ENCODE measurements around the gene CDH13.

The CDH13 gene

GRCh38 chr16:82855471-82855870 lies 228.7 kb downstream of the CDH13 start:
- no peak for DNase-seq

DNA sequence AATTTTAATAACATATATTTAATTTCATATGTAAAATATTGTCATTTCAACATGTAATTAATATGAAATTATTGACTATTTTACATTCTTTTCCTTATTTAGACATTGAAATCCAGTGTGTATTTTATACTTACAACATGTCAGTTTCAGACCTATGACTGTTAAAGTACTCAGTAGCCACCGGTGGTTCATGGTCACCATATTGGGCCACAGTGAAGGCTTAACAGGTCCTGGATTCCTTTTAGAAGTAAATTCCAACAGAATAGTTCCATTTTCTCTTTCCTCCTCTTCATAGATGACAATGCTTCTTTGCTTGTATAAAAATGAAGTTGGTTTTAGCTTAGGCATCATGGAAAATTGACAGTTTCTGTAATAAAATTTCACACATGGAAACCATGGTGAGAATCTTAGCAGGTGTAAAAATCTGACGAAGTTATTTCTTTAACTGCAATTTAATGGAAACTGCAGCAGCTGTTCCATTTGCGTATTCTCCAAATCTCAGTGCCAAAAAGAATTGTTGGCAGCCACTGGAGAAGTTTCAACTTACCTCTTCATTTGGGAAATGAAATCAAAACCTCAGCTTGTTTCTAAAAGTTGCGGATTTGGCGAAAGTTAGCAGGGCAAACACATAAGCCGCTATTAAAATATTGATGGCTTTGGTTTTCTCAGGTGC lies 231.1 kb downstream of the CDH13 start:
- no peak for DNase-seq

DNA sequence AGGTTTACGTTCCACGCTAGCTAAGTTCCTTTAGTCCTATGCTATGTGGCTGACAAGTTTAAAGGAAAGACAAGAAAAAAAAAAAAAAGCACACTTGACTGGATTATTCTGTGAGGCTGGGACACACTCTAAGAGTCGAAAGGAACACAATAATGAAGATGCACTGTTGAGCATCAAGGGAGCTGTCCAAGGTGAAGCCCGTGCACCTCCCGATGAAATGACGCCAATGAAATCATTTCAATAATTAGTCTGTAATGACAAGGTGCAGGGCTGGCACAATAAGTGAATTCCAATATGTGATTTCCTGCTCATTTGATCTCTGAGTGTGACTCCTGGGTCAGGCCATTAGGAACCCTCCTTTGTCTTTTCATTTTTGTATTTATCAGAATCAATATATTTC lies 232.9 kb downstream of the CDH13 start:
- DNase-seq, result no peak

DNA sequence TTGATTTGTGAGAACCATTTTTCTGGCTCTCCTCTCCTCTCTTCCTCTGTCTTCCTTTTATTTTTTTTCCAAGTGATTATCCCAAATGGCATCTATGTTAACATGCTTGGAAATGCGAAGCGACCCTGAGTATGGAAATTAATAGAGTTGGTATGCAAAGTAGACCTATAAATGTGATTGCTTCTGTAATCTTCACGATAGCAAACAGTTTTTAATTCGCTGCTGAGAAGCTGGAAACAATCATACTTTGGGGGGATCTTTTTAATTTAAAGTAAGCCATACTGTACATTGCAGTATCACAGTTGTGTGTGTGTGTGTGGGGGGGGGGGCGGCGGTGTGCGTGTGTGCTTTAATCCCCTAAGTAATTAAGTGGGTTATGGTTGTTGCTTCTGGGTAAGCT lies 233.3 kb downstream of the CDH13 start:
- DNase-seq, result no peak

DNA sequence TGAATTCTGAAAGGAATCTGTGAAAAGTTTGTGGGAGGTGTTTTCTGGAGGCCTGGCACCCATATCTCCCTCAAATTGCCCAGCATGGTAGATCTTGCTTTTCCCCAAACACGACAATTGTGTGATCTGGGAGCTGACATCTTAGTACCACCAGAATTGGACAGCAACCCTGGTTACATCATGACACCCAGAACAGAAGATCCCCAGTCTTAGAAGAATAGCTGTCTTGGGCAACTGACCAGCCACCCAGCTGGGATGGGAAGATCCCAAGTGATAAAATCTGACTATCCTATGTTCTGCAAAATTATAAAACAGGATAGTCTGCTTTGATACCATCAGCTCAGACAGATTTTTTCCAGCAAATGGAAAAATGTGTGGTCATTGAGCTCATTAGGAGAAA lies 235.3 kb downstream of the CDH13 start:
- DNase-seq, result no peak

DNA sequence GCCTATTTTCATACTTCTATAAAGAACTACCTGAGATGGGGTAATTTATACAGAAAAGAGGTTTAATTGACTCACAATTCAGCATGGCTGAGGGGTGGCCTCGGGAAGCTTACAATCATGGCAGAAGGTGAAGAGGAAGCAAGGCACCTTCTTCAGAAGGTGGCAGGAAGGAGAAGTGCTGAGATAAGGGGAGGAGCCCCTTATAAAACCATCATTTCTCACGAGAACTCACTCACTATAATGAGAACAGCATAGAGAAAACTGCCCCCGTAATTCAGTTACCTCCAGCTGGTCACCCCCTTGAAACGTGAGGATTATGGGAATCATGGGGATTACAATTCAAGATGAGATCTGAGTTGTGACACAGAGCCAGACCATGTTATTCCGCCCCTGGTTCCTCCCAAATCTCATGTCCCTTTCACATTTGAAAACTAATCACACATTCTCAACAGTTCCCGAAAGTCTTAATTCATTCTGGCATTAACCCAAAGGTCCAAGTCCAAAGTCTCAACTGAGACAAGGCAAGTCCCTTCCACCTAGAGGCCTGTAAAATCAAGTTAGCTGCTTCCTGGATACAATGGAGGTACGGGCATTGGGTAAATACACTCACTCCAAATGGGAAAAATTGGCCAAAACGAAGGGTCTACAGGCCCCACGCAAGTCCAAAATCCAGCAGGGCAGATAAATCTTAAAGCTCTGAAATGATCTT lies 237.7 kb downstream of the CDH13 start:
- no peak for DNase-seq

DNA sequence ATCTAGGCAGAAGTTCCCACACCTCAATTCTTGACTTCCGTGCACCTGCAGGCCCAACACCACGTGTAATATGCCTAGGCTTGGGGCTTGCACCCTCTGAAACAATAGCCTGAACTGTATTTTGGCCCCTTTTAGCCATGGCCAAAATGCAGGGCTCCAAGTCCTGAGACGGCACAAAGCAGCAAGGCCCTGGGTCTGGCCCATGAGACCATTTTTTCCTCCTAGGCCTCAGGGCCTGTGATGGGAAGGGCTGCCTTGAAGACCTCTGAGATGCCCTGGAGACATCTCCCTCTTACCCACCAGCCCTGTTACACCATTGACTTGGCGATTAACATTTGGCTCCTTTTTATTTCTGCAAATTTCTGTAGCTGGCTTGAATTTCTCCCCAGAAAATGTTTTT lies 238.6 kb downstream of the CDH13 start:
- no peak for DNase-seq

GRCh38 chr16:82867485-82867884 lies 240.7 kb downstream of the CDH13 start:
- DNase-seq, result no peak

DNA sequence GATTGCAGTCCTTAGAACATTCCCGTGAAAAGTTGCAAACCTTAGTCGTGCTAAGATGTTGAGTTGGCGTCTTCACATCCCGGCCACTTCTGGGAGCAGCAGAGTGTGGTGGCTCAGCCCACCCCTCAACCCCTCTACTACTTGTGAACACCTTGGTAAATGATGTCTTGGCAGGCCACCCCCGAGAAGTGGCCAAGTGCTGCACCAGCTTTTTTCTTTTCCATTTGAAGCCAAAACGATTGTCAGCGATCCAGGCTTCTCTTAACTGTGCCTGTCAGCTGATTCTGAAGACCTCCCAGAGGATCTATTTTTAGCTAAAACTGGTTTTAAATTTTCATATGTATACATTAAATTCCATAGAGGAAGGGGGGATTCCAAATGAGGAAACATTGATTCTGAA lies 247.5 kb downstream of the CDH13 start:
- no peak for DNase-seq

- no peak for DNase-seq
Observed at GRCh38 chr16:82874672-82875071, 247.9 kb downstream of the CDH13 start.

DNA sequence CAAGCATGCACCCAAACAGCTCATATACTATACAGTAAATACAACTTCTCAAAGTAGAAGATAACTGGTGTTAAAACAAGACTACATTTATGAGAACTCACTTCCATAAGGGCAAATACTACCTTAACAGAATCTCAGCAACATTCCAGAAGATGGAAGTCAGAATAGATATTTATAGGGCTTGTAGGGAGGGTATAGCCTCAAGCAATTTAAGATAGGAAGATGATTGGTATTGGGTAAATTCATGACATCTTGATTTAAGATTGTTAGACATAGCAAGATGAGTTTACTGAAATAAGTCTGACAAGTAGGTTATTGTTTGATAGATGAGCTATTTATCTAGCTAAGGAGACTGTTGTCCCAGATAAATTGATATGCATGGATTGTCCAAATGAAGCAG lies 250.2 kb downstream of the CDH13 start:
- DNase-seq, result no peak

GRCh38 chr16:82878466-82878865 lies 251.7 kb downstream of the CDH13 start:
- DNase-seq, result no peak

DNA sequence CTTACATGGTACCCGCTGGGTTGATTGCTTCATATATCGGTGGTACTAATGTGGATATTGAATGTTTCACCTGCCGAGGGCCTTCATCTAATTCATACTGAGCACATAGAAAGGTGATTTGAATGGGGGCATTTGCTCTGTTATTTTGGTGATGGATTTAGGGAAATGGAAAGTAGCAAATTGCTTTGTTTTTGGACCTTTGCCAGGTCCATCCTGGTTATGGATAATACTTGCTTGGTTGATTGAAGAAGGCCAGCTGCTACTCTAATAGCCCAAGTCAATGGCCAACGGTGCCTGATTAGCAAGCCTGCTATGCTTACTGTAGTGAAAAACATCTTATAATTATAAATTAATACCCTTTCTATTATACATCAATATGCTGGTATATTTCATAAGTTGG lies 253.6 kb downstream of the CDH13 start:
- no peak for DNase-seq

DNA sequence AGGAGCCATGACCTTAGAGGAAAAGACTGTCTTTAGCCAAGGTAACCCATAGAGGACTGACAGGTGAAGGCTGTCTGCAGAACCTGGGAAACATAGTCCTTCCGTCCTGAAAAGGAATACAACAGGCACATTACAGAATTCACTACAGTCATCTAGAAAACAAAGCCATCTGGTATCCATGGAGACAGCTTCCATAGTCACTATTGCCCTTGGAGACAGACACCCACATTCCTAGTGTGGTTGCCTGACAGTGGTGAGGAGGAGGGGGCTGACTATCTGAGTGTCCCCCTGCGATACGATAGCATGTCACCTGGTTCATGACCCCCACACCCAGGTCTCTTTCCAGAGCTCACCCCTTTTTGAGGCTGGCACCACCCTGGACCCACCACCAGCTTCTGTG lies 254.7 kb downstream of the CDH13 start:
- no peak for DNase-seq

DNA sequence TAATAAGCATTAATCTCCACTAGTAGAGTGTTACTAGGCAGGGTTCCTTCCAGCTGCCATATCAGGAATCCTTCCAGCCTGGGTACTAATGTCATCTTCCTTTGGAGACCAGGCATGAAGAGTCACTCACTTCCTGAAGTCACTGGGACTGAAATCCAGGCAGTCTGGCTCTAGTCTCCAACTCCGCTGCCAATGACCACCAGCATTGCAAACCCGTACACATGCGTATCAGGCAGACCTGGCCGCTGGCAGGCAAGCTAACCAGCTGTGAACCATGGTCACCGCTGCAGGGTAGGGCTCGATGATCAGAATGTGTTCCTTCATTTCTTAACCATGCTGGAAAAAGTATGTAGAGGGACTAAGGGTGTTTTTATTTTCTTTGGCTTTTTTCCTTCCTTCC lies 255.5 kb downstream of the CDH13 start:
- no peak for DNase-seq

DNA sequence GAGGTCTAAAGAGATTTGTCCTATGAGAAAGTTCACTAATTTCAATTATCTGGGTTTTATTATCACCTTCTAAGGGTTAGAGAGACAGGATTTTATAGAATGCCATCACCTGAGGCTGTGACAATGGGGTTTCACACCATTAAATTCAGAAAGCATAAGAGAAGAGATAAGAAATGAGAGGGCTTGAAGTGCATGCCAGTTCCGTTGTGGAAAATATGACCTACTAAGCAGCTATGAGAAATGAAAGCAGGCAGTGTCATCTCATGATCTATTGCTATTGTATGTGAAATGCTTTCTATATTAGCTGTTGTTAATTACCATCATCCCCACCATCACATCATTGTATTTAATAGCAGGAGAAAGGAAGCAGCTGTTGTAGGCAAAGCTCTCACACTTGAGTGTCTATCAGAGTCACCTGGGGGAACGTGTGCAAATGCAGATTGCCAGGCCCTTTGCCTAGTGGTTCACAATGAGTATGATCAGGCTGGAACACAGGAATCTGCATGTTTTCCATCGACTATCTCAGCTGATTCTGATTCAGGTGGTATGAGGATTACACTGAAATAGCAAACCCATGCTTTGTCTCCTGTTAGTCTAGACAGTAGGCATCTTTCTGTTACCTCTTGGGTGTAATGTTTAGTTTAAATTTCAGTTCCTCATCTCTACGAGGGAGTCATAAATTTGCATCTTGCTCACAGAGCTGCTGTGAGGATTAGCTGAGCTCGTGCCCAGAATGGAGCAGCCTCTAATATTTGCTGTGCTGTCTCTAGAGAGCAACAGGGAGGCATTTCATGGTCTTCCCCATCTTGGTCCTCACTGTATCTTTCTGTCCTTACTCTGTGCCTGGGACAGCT lies 256.4 kb downstream of the CDH13 start:
- DNase-seq, result no peak

GRCh38 chr16:82884320-82884898 lies 257.6 kb downstream of the CDH13 start:
- DNase-seq, result no peak

- DNase-seq, result no peak
Observed at GRCh38 chr16:82886146-82886545, 259.4 kb downstream of the CDH13 start.

DNA sequence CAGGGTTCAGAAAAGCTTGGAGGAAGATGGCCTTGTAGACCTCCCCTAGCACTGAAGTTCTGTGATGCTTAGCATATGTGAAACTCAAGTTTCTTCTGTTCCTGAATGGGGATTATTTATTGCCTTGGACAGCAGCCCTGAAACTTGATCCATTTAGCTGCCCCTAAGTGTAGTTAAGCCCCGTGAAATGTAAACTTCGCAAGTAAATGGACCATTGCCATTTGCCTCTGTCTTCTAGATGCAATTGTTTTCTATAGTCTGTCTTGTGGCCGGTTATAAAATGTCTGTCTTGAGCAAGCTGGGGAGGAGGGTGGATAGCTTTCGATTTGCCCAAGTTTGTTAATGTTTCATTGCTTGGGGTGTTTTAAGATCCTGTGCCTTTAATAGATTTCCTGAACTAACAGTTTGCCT lies 261.8 kb downstream of the CDH13 start:
- DNase-seq, result no peak

DNA sequence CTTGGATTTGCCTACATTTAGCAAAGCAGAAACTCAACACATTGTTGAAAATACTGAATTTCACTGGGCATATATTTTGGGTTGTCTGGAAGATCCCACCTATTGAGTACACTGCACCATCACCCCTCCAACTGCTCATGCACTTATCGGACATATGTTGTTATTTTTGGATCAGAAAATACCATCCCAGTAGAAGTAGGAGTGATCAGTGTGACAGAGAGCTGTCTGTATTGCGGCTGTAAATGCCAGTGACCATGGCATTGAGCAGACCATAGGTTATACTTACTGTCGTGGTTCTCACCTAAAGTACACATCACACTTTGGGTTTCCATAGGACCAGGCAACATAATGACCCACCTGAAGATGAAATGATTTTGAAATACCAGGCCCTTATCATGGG lies 264.7 kb downstream of the CDH13 start:
- DNase-seq, result no peak

- no peak for DNase-seq
Observed at GRCh38 chr16:82891918-82892317, 265.1 kb downstream of the CDH13 start.

- DNase-seq, result no peak
Observed at GRCh38 chr16:82892324-82892723, 265.6 kb downstream of the CDH13 start.

DNA sequence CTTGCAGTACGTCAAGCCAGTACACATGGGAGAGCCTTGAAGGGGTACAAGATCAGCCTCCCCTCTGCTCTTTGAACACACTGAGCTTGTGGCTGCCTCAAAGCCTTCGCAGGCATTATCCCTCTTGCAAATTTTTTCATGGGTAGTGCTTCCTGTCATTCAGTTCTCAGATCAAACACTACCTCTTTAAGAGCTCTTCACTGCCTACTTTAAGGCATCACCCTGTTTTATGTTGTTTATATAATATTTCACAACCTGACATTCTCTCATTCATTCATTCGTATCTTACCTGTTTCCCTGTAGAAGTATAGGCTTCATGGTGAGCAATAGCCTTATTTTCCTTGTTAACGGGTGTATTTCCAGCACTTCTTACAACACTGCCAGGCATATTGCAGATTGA lies 269.1 kb downstream of the CDH13 start:
- DNase-seq, result no peak

- DNase-seq, result no peak
Observed at GRCh38 chr16:82899006-82899405, 272.2 kb downstream of the CDH13 start.
